Fibroblast of lung (primary cell): Measurements from ENCODE around the gene FNDC11. TPM values are rescaled to one million over a fixed set of nuclear protein-coding genes. Genes with fewer than 3 reads are reported as not detected.

Experiments used
- DNase-seq, 2 donors: peaks; one replicate each; pipeline versions ENCODE4 v3.0.0 to v3.0.0-alpha.2; 2010; ENCODE audit warnings: low read depth in 2 of 2
- H2AFZ ChIP-seq: 2 replicates; pipeline ENCODE4 v1.5.1; 2012; ENCODE audit warnings: low read length, control low read depth, inconsistent platforms
- H3K27ac ChIP-seq: 2 replicates; pipeline ENCODE4 v1.5.1; 2011; ENCODE audit warnings: low read length, control low read depth; ENCODE audit not compliant: insufficient read depth
- H3K27me3 ChIP-seq: 2 replicates; pipeline ENCODE4 v1.5.1; 2011; ENCODE audit warnings: mild to moderate bottlenecking, low read length; ENCODE audit not compliant: control insufficient read depth, insufficient read depth
- H3K36me3 ChIP-seq: 2 replicates; pipeline ENCODE4 v1.5.1; 2011; ENCODE audit warnings: low read length; ENCODE audit not compliant: control insufficient read depth, insufficient read depth
- H3K4me1 ChIP-seq: 2 replicates; pipeline ENCODE4 v1.5.1; 2011; ENCODE audit warnings: low read length; ENCODE audit not compliant: control insufficient read depth, insufficient read depth; ENCODE audit errors: extremely low read depth
- H3K4me2 ChIP-seq: 2 replicates; pipeline ENCODE4 v1.5.1; 2011; ENCODE audit warnings: low read length, control low read depth; ENCODE audit not compliant: insufficient read depth; ENCODE audit errors: extremely low read depth
- H3K4me3 ChIP-seq, 4 experiments: fragments of 200-600 bp in 1 of 4; sonication (generic) in 1 of 4; replicated peaks in 1 of 4; 2 replicates each; pipeline ENCODE4 v1.5.1; 2011 to 2016; ENCODE audit warnings: low read length in 4 of 4, low read depth in 3 of 4, mild to moderate bottlenecking in 3 of 4, control low read depth in 2 of 4, inconsistent platforms in 1 of 4, mixed read lengths in 1 of 4; ENCODE audit not compliant: insufficient read depth in 1 of 4; ENCODE audit errors: control extremely low read depth in 1 of 4
- H3K79me2 ChIP-seq: 2 replicates; pipeline ENCODE4 v1.5.1; 2012; ENCODE audit warnings: mild to moderate bottlenecking, low read length, inconsistent platforms; ENCODE audit not compliant: control insufficient read depth, insufficient read depth
- H3K9ac ChIP-seq: 2 replicates; pipeline ENCODE4 v1.5.1; 2011; ENCODE audit warnings: mild to moderate bottlenecking, low read length, control low read depth; ENCODE audit not compliant: insufficient read depth
- H3K9me3 ChIP-seq: 2 replicates; pipeline ENCODE4 v1.5.1; 2012; ENCODE audit warnings: low read depth, low read length; ENCODE audit not compliant: control insufficient read depth, insufficient read depth
- H4K20me1 ChIP-seq: 2 replicates; pipeline ENCODE4 v1.5.1; 2011; ENCODE audit warnings: low read length; ENCODE audit not compliant: control insufficient read depth, insufficient read depth; ENCODE audit errors: extremely low read depth
- EZH2 ChIP-seq: IDR thresholded peaks from 2 replicates; pipeline ENCODE4 v1.5.1; 2012; ENCODE audit warnings: low read length, control low read depth, mild to moderate bottlenecking; ENCODE audit errors: missing control alignments
- polyA plus RNA-seq, 2 donors: library from polyadenylated mRNA; depleted of rRNA in 1 of 2; stranded (reverse) in 1 of 2; unstranded in 1 of 2; fragments of >200 nt; gene quantifications; 2 replicates each; pipeline ENCODE4 v1.2.1, GENCODE V29; 2011 to 2012; ENCODE audit warnings: missing spikeins in 1 of 2
- total RNA-seq: library from RNA; depleted of rRNA; stranded (reverse); fragments of >200 nt; gene quantifications from 2 replicates; pipeline ENCODE4 v1.2.1, GENCODE V29; 2014
- TF ChIP-seq, protein P1 (sequence below), 2 donors: IDR thresholded peaks in 1 of 2; conservative IDR thresholded peaks in 1 of 2; 1 replicate in 1 of 2; 2 replicates in 1 of 2; pipeline ENCODE4 v1.5.1; 2011 to 2012; ENCODE audit warnings: low read length in 2 of 2, control low read depth in 1 of 2, inconsistent platforms in 1 of 2, low read depth in 1 of 2, mild to moderate bottlenecking in 1 of 2

Gene FNDC11
- total and polyA plus RNA-seq, 2 donors (not counting 1 experiment from before 2014, with no cell fraction given), result 0.22 to 1.7 TPM

DNA sequence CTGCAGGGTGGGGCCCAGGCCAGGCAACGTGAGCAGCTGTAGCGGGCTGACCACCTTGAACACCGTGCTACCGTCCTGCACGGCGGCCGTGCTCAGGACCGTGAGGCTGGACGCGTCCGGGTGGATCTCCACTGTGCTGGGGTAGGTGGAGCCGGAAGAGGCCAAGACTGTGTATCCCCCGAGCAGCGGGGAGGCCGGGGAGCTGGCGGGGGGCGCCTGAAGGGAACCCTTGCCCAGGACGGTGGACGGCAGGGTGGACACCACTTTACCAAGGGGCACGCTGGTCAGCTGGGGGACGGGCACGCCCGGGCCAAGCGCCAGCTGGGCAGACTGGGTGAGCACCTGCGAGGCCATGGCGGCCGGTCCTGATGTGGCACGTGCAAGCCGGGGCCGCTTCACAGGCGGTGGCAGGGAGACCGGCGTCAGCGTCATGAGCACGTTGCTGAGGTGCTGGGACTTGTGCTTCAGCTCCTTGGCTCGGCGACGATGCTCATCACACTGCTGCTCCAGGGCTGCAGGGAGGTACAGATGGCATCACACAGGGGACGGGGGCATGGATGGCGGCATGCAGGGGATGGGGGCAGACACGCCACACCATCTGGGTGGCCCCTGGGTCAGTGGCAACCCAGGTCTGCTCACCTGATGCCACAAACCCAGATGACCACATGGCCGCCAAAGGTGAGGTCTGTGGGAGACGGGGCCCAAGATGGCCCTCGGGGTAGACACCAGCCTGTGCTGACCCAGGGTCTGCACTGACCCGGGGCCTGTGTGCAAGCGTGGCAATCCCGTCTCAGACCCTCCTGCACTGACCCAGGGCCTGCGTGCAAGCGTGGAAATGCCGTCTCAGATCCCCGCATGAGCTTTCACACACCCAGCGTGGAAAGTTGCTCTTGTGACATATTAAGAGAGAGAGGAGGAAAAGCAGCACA is 36.5 kb downstream of the FNDC11 start:
- H3K4me1 ChIP-seq, result peaks cover 8% of the 10 kb centered on the region
- no peak overlapping the region for H3K4me2 ChIP-seq
- no peak overlapping the region for H3K27ac ChIP-seq
- no peak overlapping the region for H3K4me3 ChIP-seq
- H3K9me3 ChIP-seq, result no peaks in the 10 kb centered on the region
- H4K20me1 ChIP-seq, result no peaks in the 10 kb centered on the region
- no peak overlapping the region for H2AFZ ChIP-seq
- H3K9ac ChIP-seq, result no peak overlapping the region
- TF ChIP-seq, protein P1, sequence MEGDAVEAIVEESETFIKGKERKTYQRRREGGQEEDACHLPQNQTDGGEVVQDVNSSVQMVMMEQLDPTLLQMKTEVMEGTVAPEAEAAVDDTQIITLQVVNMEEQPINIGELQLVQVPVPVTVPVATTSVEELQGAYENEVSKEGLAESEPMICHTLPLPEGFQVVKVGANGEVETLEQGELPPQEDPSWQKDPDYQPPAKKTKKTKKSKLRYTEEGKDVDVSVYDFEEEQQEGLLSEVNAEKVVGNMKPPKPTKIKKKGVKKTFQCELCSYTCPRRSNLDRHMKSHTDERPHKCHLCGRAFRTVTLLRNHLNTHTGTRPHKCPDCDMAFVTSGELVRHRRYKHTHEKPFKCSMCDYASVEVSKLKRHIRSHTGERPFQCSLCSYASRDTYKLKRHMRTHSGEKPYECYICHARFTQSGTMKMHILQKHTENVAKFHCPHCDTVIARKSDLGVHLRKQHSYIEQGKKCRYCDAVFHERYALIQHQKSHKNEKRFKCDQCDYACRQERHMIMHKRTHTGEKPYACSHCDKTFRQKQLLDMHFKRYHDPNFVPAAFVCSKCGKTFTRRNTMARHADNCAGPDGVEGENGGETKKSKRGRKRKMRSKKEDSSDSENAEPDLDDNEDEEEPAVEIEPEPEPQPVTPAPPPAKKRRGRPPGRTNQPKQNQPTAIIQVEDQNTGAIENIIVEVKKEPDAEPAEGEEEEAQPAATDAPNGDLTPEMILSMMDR (conservative IDR thresholded peaks at IDR 0.05 in 1 of 2, IDR thresholded peaks at IDR 0.05 in 1 of 2; ENCODE audit: low read depth in 1 of 2, low read length in 2 of 2), result no peak
- no peak for TF ChIP-seq EZH2
- DNase-seq, result no peak
- H3K27me3 ChIP-seq, result no peaks in the 10 kb centered on the region
- H3K79me2 ChIP-seq, result no peaks in the 10 kb centered on the region
- H3K36me3 ChIP-seq, result peaks cover 17% of the 10 kb centered on the region

- H2AFZ ChIP-seq, result no peak overlapping the region
- H3K27me3 ChIP-seq, result no peaks in the 10 kb centered on the region
- no peak overlapping the region for H3K9ac ChIP-seq
- TF ChIP-seq, protein P1 (conservative IDR thresholded peaks at IDR 0.05 in 1 of 2, IDR thresholded peaks at IDR 0.05 in 1 of 2; ENCODE audit: low read depth in 1 of 2, low read length in 2 of 2), result no peak
- TF ChIP-seq EZH2, result no peak
- H3K36me3 ChIP-seq, result peaks cover 17% of the 10 kb centered on the region
- no peak overlapping the region for H3K4me2 ChIP-seq
- no peak overlapping the region for H3K27ac ChIP-seq
- no peaks in the 10 kb centered on the region for H4K20me1 ChIP-seq
- no peaks in the 10 kb centered on the region for H3K9me3 ChIP-seq
- H3K79me2 ChIP-seq, result no peaks in the 10 kb centered on the region
- no peak overlapping the region for H3K4me3 ChIP-seq
- peaks cover 8% of the 10 kb centered on the region for H3K4me1 ChIP-seq
- no peak for DNase-seq
Measured at GRCh38 chr20:63591147-63591533, 37.2 kb downstream of the FNDC11 start.

- Histone ChIP-seq H4K20me1 (no peaks in the 10 kb centered on the region), H3K4me1 (peaks cover 8% of the 10 kb centered on the region), H3K79me2 (no peaks in the 10 kb centered on the region), H3K4me3 (no peak overlapping the region), H3K36me3 (peaks cover 20% of the 10 kb centered on the region), H3K4me2 (no peak overlapping the region), H3K9ac (no peak overlapping the region), H3K27me3 (no peaks in the 10 kb centered on the region), H2AFZ (no peak overlapping the region), H3K27ac (no peak overlapping the region), H3K9me3 (no peaks in the 10 kb centered on the region)
- DNase-seq, result no peak
- TF ChIP-seq EZH2, result no peak
- TF ChIP-seq, protein P1 (conservative IDR thresholded peaks at IDR 0.05 in 1 of 2, IDR thresholded peaks at IDR 0.05 in 1 of 2; ENCODE audit: low read depth in 1 of 2, low read length in 2 of 2), result no peak
Measured at GRCh38 chr20:63591786-63592355, 37.9 kb downstream of the FNDC11 start.
